GM18508 (cell line): ENCODE results near the gene AMDHD1.

ENCODE experiments used
- ATAC-seq: cut with Tn5 transposase; IDR thresholded peaks from one replicate; pipeline ENCODE4 v1.9.1; 2021; ENCODE audit warnings: moderate number of reproducible peaks; ENCODE audit not compliant: insufficient read depth, unreplicated experiment

The AMDHD1 gene

GRCh38 chr12:95993907-95994306 lies 50.8 kb downstream of the AMDHD1 start:
- ATAC-seq, result no peak

GRCh38 chr12:95994476-95994875 lies 51.3 kb downstream of the AMDHD1 start:
- no peak for ATAC-seq

- ATAC-seq, result no peak
These were observed 52.3 kb downstream of the AMDHD1 start for GRCh38 chr12:95995238-95996031.

GRCh38 chr12:95996034-95996658 lies 53.0 kb downstream of the AMDHD1 start, which contains the start of gene HAL:
HAL (minus strand) TSS chr12:95996344; CDS start chr12:95995910, 434 bp downstream.
- ATAC-seq, result no peak

GRCh38 chr12:95997276-95997675 lies 54.1 kb downstream of the AMDHD1 start:
- ATAC-seq, result no peak

GRCh38 chr12:95997911-95998510 lies 54.9 kb downstream of the AMDHD1 start:
- ATAC-seq, result no peak

- peak; percentile 90 for ATAC-seq
These were observed 55.6 kb downstream of the AMDHD1 start for GRCh38 chr12:95998611-95999286.

GRCh38 chr12:95999484-95999883 lies 56.4 kb downstream of the AMDHD1 start:
- ATAC-seq, result no peak

GRCh38 chr12:96000858-96001257 lies 57.7 kb downstream of the AMDHD1 start:
- no peak for ATAC-seq

- ATAC-seq, result no peak
These were observed 63.6 kb downstream of the AMDHD1 start for GRCh38 chr12:96006727-96007126.

- ATAC-seq, result no peak
These were observed 64.6 kb downstream of the AMDHD1 start for GRCh38 chr12:96007729-96008128.

GRCh38 chr12:96014943-96015599 lies 71.9 kb downstream of the AMDHD1 start:
- no peak for ATAC-seq

- no peak for ATAC-seq
These were observed 72.5 kb downstream of the AMDHD1 start for GRCh38 chr12:96015672-96016071.
